ENCODE measurements around the gene SYNC.

- TF ChIP-seq, protein P1, sequence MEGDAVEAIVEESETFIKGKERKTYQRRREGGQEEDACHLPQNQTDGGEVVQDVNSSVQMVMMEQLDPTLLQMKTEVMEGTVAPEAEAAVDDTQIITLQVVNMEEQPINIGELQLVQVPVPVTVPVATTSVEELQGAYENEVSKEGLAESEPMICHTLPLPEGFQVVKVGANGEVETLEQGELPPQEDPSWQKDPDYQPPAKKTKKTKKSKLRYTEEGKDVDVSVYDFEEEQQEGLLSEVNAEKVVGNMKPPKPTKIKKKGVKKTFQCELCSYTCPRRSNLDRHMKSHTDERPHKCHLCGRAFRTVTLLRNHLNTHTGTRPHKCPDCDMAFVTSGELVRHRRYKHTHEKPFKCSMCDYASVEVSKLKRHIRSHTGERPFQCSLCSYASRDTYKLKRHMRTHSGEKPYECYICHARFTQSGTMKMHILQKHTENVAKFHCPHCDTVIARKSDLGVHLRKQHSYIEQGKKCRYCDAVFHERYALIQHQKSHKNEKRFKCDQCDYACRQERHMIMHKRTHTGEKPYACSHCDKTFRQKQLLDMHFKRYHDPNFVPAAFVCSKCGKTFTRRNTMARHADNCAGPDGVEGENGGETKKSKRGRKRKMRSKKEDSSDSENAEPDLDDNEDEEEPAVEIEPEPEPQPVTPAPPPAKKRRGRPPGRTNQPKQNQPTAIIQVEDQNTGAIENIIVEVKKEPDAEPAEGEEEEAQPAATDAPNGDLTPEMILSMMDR (conservative IDR thresholded peaks at IDR 0.05 in 1 of 2, IDR thresholded peaks at IDR 0.05 in 1 of 2; ENCODE audit: extremely low read depth in 1 of 2, insufficient read depth in 1 of 2, low read depth in 1 of 2, low read length in 2 of 2), result peak in 1 of 2 donors; percentile 51
- TF ChIP-seq EZH2 (IDR thresholded peaks at IDR 0.05; ENCODE audit: borderline replicate concordance, low read length), result no peak
Measured at GRCh38 chr1:32741413-32742198, 39.0 kb upstream of the SYNC start.
